Gastroesophageal sphincter (tissue), 4 donors: Measurements from ENCODE around the gene SGIP1. TPM values are rescaled to one million over a fixed set of nuclear protein-coding genes. Genes with fewer than 3 reads are reported as not detected.
A peak's percentile ranks its signal among the peaks of the same experiment; 100 is the strongest.

Source experiments
- ATAC-seq: fragments of 150-250 bp; one replicate; pipeline ENCODE4 v1.9.1; 2016; ENCODE audit warnings: mild to moderate bottlenecking, moderate library complexity
- H3K27ac ChIP-seq, 4 donors: fragments of 200-600 bp; sonication (generic) in 3 of 4; 1 replicate in 3 of 4; 2 replicates in 1 of 4; pipeline ENCODE4 v1.5.1; 2016 to 2019
- H3K27me3 ChIP-seq: fragments of 200-600 bp; sonication (generic); one replicate; pipeline ENCODE4 v1.5.1; 2019
- H3K36me3 ChIP-seq, 2 donors: fragments of 200-600 bp; sonication (generic); one replicate each; pipeline ENCODE4 v1.5.1; 2019; ENCODE audit warnings: control low read depth in 1 of 2
- H3K4me1 ChIP-seq, 3 donors: fragments of 200-600 bp; sonication (generic); 1 replicate in 2 of 3; 2 replicates in 1 of 3; pipeline ENCODE4 v1.5.1; 2016 to 2019; ENCODE audit warnings: control low read depth in 2 of 3
- H3K4me3 ChIP-seq, 2 donors: fragments of 200-600 bp; sonication (generic); one replicate each; pipeline ENCODE4 v1.5.1; 2019; ENCODE audit warnings: mild to moderate bottlenecking in 1 of 2, moderate library complexity in 1 of 2
- H3K9me3 ChIP-seq, 3 donors: fragments of 200-600 bp; sonication (generic); one replicate each; pipeline ENCODE4 v1.5.1; 2017 to 2019; ENCODE audit warnings: control low read depth in 2 of 3
- EP300 ChIP-seq: sonication (generic); formaldehyde crosslinking; IDR thresholded peaks from one replicate; pipeline ENCODE4 v1.6.1; 2017; ENCODE audit warnings: antibody characterized with exemption, mild to moderate bottlenecking
- POLR2A ChIP-seq, 2 donors: fragments of 450-650 bp; IDR thresholded peaks; one replicate each; pipeline ENCODE4 v1.6.1; 2017; ENCODE audit warnings: antibody characterized with exemption in 2 of 2, mild to moderate bottlenecking in 2 of 2, moderate library complexity in 1 of 2
- POLR2AphosphoS5 ChIP-seq: sonication (generic); formaldehyde crosslinking; IDR thresholded peaks from one replicate; pipeline ENCODE4 v1.6.1; 2017; ENCODE audit warnings: antibody characterized with exemption
- WGBS, 2 donors: methylation state at CpG; one replicate each; pipeline ENCODE4 v1.1.5; 2018; ENCODE audit warnings: low coverage in 1 of 2; 5-methylcytosine and 5-hydroxymethylcytosine counted together
- total RNA-seq, 4 donors: library from RNA; depleted of rRNA; stranded (reverse); fragments of >200 nt; gene quantifications; one replicate each; pipeline ENCODE4 v1.1.0, GENCODE V29; 2016
- TF ChIP-seq, protein P1 (sequence below), 4 experiments: fragments of 200-600 bp in 2 of 4; fragments of 450-650 bp in 2 of 4; sonication (generic) in 1 of 4; IDR thresholded peaks; one replicate each; pipeline ENCODE4 v1.5.1; 2017 to 2019; ENCODE audit warnings: antibody characterized with exemption in 4 of 4, mild to moderate bottlenecking in 2 of 4, moderate library complexity in 2 of 4

Gene SGIP1
- total RNA-seq, 4 donors from 2014 or later, result 6.5 to 14.0 (median 10.7) TPM

- no peaks in the 10 kb centered on the region for H3K27me3 ChIP-seq
- H3K4me1 ChIP-seq, result peaks cover 0 to 5% (median 0%) of the 10 kb centered on the region in 3 donors
- no peaks in the 10 kb centered on the region for H3K9me3 ChIP-seq
- H3K27ac ChIP-seq, result no peak overlapping the region
- ATAC-seq, result no peak
- WGBS, 2 donors, result 58 to 87% methylated on average over 1 of the region's 1 CpG
- H3K4me3 ChIP-seq, result no peak overlapping the region
- H3K36me3 ChIP-seq, result no peaks in the 10 kb centered on the region
- TF ChIP-seq POLR2AphosphoS5 (no peak), EP300 (no peak)
- TF ChIP-seq, protein P1, sequence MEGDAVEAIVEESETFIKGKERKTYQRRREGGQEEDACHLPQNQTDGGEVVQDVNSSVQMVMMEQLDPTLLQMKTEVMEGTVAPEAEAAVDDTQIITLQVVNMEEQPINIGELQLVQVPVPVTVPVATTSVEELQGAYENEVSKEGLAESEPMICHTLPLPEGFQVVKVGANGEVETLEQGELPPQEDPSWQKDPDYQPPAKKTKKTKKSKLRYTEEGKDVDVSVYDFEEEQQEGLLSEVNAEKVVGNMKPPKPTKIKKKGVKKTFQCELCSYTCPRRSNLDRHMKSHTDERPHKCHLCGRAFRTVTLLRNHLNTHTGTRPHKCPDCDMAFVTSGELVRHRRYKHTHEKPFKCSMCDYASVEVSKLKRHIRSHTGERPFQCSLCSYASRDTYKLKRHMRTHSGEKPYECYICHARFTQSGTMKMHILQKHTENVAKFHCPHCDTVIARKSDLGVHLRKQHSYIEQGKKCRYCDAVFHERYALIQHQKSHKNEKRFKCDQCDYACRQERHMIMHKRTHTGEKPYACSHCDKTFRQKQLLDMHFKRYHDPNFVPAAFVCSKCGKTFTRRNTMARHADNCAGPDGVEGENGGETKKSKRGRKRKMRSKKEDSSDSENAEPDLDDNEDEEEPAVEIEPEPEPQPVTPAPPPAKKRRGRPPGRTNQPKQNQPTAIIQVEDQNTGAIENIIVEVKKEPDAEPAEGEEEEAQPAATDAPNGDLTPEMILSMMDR (IDR thresholded peaks at IDR 0.05), result no peak
Observed at GRCh38 chr1:66500301-66500700, 33.7 kb upstream of the SGIP1 start.

- TF ChIP-seq EP300, result no peak
- no peak for TF ChIP-seq POLR2A (IDR thresholded peaks at IDR 0.05)
- TF ChIP-seq POLR2AphosphoS5, result no peak
- TF ChIP-seq, protein P1 (IDR thresholded peaks at IDR 0.05), result no peak
- H3K4me1 ChIP-seq, result peaks cover 0 to 10% (median 0%) of the 10 kb centered on the region in 3 donors
- no peak for ATAC-seq
- no peak overlapping the region for H3K27ac ChIP-seq
- 60 to 80% methylated on average over 1 of the region's 1 CpG for WGBS, 2 donors
- no peaks in the 10 kb centered on the region for H3K36me3 ChIP-seq
- no peak overlapping the region for H3K4me3 ChIP-seq
- no peaks in the 10 kb centered on the region for H3K9me3 ChIP-seq
- H3K27me3 ChIP-seq, result no peaks in the 10 kb centered on the region
Observed at GRCh38 chr1:66502086-66502485, 31.9 kb upstream of the SGIP1 start.

- ATAC-seq, result no peak
- 48 to 49% methylated on average over 3 of the region's 3 CpGs for WGBS, 2 donors
- Histone ChIP-seq H3K36me3 (no peaks in the 10 kb centered on the region), H3K9me3 (no peaks in the 10 kb centered on the region), H3K4me3 (no peak overlapping the region), H3K4me1 (peaks cover 0 to 10% (median 0%) of the 10 kb centered on the region in 3 donors), H3K27me3 (no peaks in the 10 kb centered on the region), H3K27ac (no peak overlapping the region)
- TF ChIP-seq POLR2AphosphoS5 (no peak), POLR2A (IDR thresholded peaks at IDR 0.05) (no peak), EP300 (no peak)
- TF ChIP-seq, protein P1 (IDR thresholded peaks at IDR 0.05), result peak; percentile 20 to 50 (median 47)
Observed at GRCh38 chr1:66503841-66504470, 30.0 kb upstream of the SGIP1 start.

DNA sequence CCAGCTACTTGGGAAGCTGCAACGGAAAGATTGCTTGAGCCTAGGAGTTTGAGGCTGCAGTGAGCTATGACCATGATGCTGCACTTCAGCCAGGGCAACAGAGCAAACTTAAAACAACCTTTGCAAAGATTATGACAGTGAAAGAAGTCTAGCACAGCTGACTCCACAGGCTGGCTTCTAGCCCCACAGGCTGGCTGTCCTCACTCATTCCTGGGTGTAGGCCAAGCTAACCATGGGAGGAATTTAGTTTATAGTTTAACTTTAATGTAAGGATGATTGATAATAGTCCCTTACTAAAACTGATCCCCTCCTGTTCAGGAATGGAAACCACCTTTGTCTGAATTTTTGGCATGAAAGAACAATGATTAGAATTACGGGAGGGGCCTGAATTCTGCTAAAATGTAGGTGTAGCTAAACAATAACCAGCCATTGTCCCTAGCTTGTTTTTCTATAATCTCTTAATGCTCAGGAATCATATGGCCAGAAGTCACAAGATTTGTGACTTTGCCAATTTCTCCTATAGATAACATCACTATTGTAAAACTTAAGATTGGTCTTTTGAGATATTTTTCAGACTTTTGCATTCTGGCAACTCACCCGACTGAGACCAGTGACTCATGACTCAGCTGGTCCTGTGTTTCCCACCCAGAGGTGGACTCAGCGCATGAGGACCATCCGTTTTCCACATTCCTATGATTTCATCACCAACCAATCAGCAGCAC lies 28.1 kb upstream of the SGIP1 start:
- H3K27me3 ChIP-seq, result no peaks in the 10 kb centered on the region
- H3K27ac ChIP-seq, result no peak overlapping the region
- 24 to 36% methylated on average over 5 of the region's 5 CpGs for WGBS, 2 donors
- no peaks in the 10 kb centered on the region for H3K36me3 ChIP-seq
- H3K9me3 ChIP-seq, result no peaks in the 10 kb centered on the region
- ATAC-seq, result peak; percentile 41
- TF ChIP-seq POLR2AphosphoS5, result no peak
- H3K4me1 ChIP-seq, result peaks cover 0 to 10% (median 0%) of the 10 kb centered on the region in 3 donors
- no peak overlapping the region for H3K4me3 ChIP-seq

DNA sequence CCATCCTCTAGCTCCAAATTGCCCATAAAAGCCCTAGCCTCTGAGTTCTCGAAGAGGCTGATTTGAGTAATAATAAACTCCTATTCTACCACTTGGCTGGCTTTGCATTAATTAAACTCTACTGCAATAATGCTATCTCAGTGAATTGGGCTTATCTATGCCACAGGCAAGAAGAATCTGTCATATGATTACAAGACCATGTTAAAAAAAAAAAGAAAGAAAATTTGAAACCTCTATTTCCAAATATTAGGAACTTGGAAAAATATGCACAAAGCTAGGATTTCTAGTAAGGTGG lies 27.6 kb upstream of the SGIP1 start:
- H3K36me3 ChIP-seq, result no peaks in the 10 kb centered on the region
- 50% methylated on average over 1 of the region's 1 CpG; no CpG with 5 or more reads in 1 of the 2 donors for WGBS, 2 donors
- TF ChIP-seq POLR2AphosphoS5, result no peak
- TF ChIP-seq EP300, result no peak
- TF ChIP-seq POLR2A (IDR thresholded peaks at IDR 0.05), result no peak
- TF ChIP-seq, protein P1 (IDR thresholded peaks at IDR 0.05), result no peak
- H3K4me1 ChIP-seq, result peaks cover 0 to 10% (median 0%) of the 10 kb centered on the region in 3 donors
- no peak overlapping the region for H3K4me3 ChIP-seq
- H3K9me3 ChIP-seq, result no peaks in the 10 kb centered on the region
- ATAC-seq, result no peak
- no peaks in the 10 kb centered on the region for H3K27me3 ChIP-seq
- H3K27ac ChIP-seq, result no peak overlapping the region
